Loucy (cell line): Measurements from ENCODE around the gene MMP11.

Source experiments
- CTCF ChIP-seq: fragments of 200-600 bp; sonication (generic); conservative IDR thresholded peaks from 2 replicates; pipeline ENCODE4 v1.5.1; 2014; ENCODE audit warnings: mild to moderate bottlenecking, antibody characterized with exemption, low read length
- EZH2phosphoT487 ChIP-seq: fragments of 200-600 bp; IDR thresholded peaks from 2 replicates; pipeline ENCODE4 v1.6.1; 2018; ENCODE audit warnings: antibody characterized with exemption, mild to moderate bottlenecking, moderate library complexity, borderline replicate concordance

GRCh38 chr22:23778577-23778900 lies 5.9 kb downstream of the MMP11 start:
- TF ChIP-seq CTCF (no peak), EZH2phosphoT487 (no peak)
